OCI-LY1 (cell line): ENCODE measurements around the gene GPR21.

Source experiments
- CTCF ChIP-seq: fragments of 200-600 bp; sonication (generic), shearing (Covaris generic); IDR thresholded peaks from 2 replicates; pipeline ENCODE4 v1.5.1; 2017; ENCODE audit warnings: mild to moderate bottlenecking, antibody characterized with exemption, low read length, moderate library complexity, mixed read lengths
- EZH2 ChIP-seq: fragments of 200-600 bp; sonication (generic), shearing (Covaris generic); IDR thresholded peaks from 2 replicates; pipeline ENCODE4 v1.8.0; 2017; ENCODE audit warnings: borderline replicate concordance, mixed run types, mild to moderate bottlenecking, antibody characterized with exemption, low read length, moderate library complexity, mixed read lengths

DNA sequence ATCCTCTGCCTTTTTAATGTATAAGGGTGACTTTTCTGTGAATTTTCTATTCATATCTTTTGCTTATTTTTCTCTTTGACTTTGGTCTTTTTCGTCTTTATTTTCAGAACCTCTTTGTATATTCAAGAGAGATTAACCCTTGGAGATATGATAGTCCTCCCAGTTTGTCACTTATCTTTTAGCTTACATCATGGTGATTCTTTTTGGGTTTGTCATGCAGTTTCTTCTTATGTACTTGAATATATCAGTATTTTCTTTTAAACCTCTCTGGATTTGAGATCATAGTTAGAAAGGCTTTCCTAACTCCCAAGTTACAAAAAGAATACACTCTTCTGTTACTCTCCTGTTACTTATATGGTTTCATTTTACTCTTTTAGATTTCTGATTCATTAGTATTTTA, 27.5 kb upstream of the GPR21 start:
- no peak for TF ChIP-seq EZH2
- no peak for TF ChIP-seq CTCF
